Activated T-cell treated with anti-CD3 and anti-CD28 coated beads for 24 hours (primary cell): ENCODE data around the gene ISOC2.

Experiments
- DNase-seq: peaks from one replicate; pipeline ENCODE4 v3.0.0-alpha.2; 2020; ENCODE audit warnings: low read depth

ISOC2 gene

GRCh38 chr19:55406826-55407549, 54.5 kb downstream of the ISOC2 start:
- no peak for DNase-seq

DNA sequence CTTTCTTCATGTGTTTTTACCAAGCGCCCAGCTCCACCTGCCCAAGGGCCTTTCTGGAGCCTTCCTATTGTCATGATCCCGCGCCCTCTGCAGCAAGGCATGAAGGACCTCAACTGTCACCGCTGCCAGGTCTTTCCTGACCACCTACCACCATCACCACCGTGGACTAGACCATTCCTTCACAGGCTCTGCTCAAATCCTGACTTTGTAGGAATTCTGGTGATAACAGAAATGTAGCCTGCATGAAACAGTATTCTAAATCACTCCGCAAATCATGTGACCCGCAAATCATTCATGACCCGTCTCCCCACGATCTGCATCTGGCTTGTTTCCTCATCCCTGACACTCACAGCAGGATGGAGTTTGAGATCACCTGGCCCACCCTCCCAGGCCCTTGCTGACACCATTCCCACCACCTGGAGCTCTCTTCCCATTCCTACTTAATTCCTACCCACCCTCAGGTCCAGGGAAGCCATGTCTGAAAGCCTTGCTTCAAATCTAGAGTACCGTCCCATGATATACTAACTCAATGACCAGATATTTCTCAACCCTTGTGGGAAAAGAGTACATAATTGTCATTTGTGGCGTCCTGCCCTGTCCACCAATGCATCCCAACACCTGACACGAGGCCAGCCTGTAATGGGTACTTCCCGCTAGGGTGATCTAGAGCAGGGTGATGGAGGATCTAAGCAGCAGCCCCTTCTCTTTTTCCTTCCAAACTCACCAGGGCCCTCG, 55.2 kb downstream of the ISOC2 start:
- DNase-seq, result no peak

GRCh38 chr19:55405638-55406037, 55.8 kb downstream of the ISOC2 start:
- DNase-seq, result no peak
